ENCODE results near the gene LRRC8B. TPM values are rescaled to one million over a fixed set of nuclear protein-coding genes. Genes with fewer than 3 reads are reported as not detected.

Gene LRRC8B
- total and polyA plus RNA-seq, 2 donors from 2014 or later: 2.4 to 15.1 TPM

- no peak for TF ChIP-seq CTCF (IDR thresholded peaks at IDR 0.05; ENCODE audit: borderline replicate concordance, extremely low read depth, insufficient read depth)
- H3K4me1 ChIP-seq (ENCODE audit: control insufficient read depth in 2 of 3, insufficient read depth in 2 of 3, low read depth in 1 of 3, low read length in 3 of 3): peaks cover 0 to 5% (median 0%) of the 10 kb centered on the region in 3 donors
- no peaks in the 10 kb centered on the region for H3K9me3 ChIP-seq (ENCODE audit: control insufficient read depth in 2 of 3, insufficient read depth in 1 of 3, low read length in 3 of 3)
- no peak overlapping the region for H3K9ac ChIP-seq (ENCODE audit: low read length in 3 of 3)
- no peak overlapping the region for H3K27ac ChIP-seq (ENCODE audit: low read depth in 2 of 2, low read length in 2 of 2)
- intact Hi-C loops (cut with DNase I): no loop called here
- FAIRE-seq (no peak), DNase-seq (no peak)
- no peaks in the 10 kb centered on the region for H3K36me3 ChIP-seq (ENCODE audit: control insufficient read depth in 2 of 3, insufficient read depth in 3 of 3, low read length in 3 of 3)
- H3K27me3 ChIP-seq (ENCODE audit: control insufficient read depth, insufficient read depth, low read length): no peaks in the 10 kb centered on the region
- no peak overlapping the region for H3K4me3 ChIP-seq (ENCODE audit: low read length in 3 of 3)
These were observed 79.2 kb downstream of the LRRC8B start for GRCh38 chr1:89603651-89604413.

GRCh38 chr1:89604414-89604735 is 79.7 kb downstream of the LRRC8B start:
- Histone ChIP-seq H3K9ac (ENCODE audit: low read length in 3 of 3) (no peak overlapping the region), H3K27ac (ENCODE audit: low read depth in 2 of 2, low read length in 2 of 2) (no peak overlapping the region), H3K36me3 (ENCODE audit: control insufficient read depth in 2 of 3, insufficient read depth in 3 of 3, low read length in 3 of 3) (no peaks in the 10 kb centered on the region), H3K27me3 (ENCODE audit: control insufficient read depth, insufficient read depth, low read length) (no peaks in the 10 kb centered on the region), H3K9me3 (ENCODE audit: control insufficient read depth in 2 of 3, insufficient read depth in 1 of 3, low read length in 3 of 3) (no peaks in the 10 kb centered on the region), H3K4me1 (ENCODE audit: control insufficient read depth in 2 of 3, insufficient read depth in 2 of 3, low read depth in 1 of 3, low read length in 3 of 3) (peaks cover 0 to 5% (median 0%) of the 10 kb centered on the region in 3 donors), H3K4me3 (ENCODE audit: low read length in 3 of 3) (no peak overlapping the region)
- no peak for TF ChIP-seq CTCF (IDR thresholded peaks at IDR 0.05; ENCODE audit: borderline replicate concordance, extremely low read depth, insufficient read depth)
- DNase-seq (no peak), FAIRE-seq (no peak)
- intact Hi-C loops (cut with DNase I): no loop called here

GRCh38 chr1:89605692-89606091 is 81.1 kb downstream of the LRRC8B start:
- DNase-seq (no peak), FAIRE-seq (no peak)
- Histone ChIP-seq H3K9me3 (ENCODE audit: control insufficient read depth in 2 of 3, insufficient read depth in 1 of 3, low read length in 3 of 3) (no peaks in the 10 kb centered on the region), H3K27ac (ENCODE audit: low read depth in 2 of 2, low read length in 2 of 2) (no peak overlapping the region), H3K27me3 (ENCODE audit: control insufficient read depth, insufficient read depth, low read length) (no peaks in the 10 kb centered on the region), H3K4me1 (ENCODE audit: control insufficient read depth in 2 of 3, insufficient read depth in 2 of 3, low read depth in 1 of 3, low read length in 3 of 3) (peaks cover 0 to 5% (median 0%) of the 10 kb centered on the region in 3 donors), H3K36me3 (ENCODE audit: control insufficient read depth in 2 of 3, insufficient read depth in 3 of 3, low read length in 3 of 3) (no peaks in the 10 kb centered on the region), H3K9ac (ENCODE audit: low read length in 3 of 3) (no peak overlapping the region), H3K4me3 (ENCODE audit: low read length in 3 of 3) (no peak overlapping the region)
- intact Hi-C loops (cut with DNase I): no loop called here
- no peak for TF ChIP-seq CTCF (IDR thresholded peaks at IDR 0.05; ENCODE audit: borderline replicate concordance, extremely low read depth, insufficient read depth)

Measured in kidney (tissue), 14 donors.